ENCODE measurements around the gene TIMP2.

Gene TIMP2

GRCh38 chr17:78896834-78897663 lies 28.1 kb downstream of the TIMP2 start:
- no peak for TF ChIP-seq CTCF (IDR thresholded peaks at IDR 0.05; ENCODE audit: low read depth, low read length)
- no peak overlapping the region for H3K4me3 ChIP-seq (ENCODE audit: low read depth, low read length)

GRCh38 chr17:78896091-78896833 lies 28.9 kb downstream of the TIMP2 start:
- H3K4me3 ChIP-seq (ENCODE audit: low read depth, low read length), result no peak overlapping the region
- no peak for TF ChIP-seq CTCF (IDR thresholded peaks at IDR 0.05; ENCODE audit: low read depth, low read length)

GRCh38 chr17:78895322-78895721 lies 29.9 kb downstream of the TIMP2 start:
- no peak overlapping the region for H3K4me3 ChIP-seq (ENCODE audit: low read depth, low read length)
- no peak for TF ChIP-seq CTCF (IDR thresholded peaks at IDR 0.05; ENCODE audit: low read depth, low read length)

- no peak for TF ChIP-seq CTCF (IDR thresholded peaks at IDR 0.05; ENCODE audit: low read depth, low read length)
- no peak overlapping the region for H3K4me3 ChIP-seq (ENCODE audit: low read depth, low read length)
These were observed 31.5 kb downstream of the TIMP2 start for GRCh38 chr17:78893684-78894083.

GRCh38 chr17:78892936-78893379 lies 32.2 kb downstream of the TIMP2 start:
- no peak for TF ChIP-seq CTCF (IDR thresholded peaks at IDR 0.05; ENCODE audit: low read depth, low read length)
- no peak overlapping the region for H3K4me3 ChIP-seq (ENCODE audit: low read depth, low read length)

GRCh38 chr17:78892520-78892919 lies 32.7 kb downstream of the TIMP2 start:
- TF ChIP-seq CTCF (IDR thresholded peaks at IDR 0.05; ENCODE audit: low read depth, low read length), result no peak
- no peak overlapping the region for H3K4me3 ChIP-seq (ENCODE audit: low read depth, low read length)

GRCh38 chr17:78892062-78892456 lies 33.1 kb downstream of the TIMP2 start:
- H3K4me3 ChIP-seq (ENCODE audit: low read depth, low read length), result no peak overlapping the region
- no peak for TF ChIP-seq CTCF (IDR thresholded peaks at IDR 0.05; ENCODE audit: low read depth, low read length)

Measured in WI38 (cell line).